HG03066 (cell line): Measurements from ENCODE around the gene HRH1.
"Not testable (repeated sequence)": the region's sequence is repeated elsewhere in the genome, so short reads cannot be mapped to it uniquely, and the experiment has no call there.

Experiments
- ATAC-seq: cut with Tn5 transposase; IDR thresholded peaks from one replicate; pipeline ENCODE4 v1.9.1; 2021; ENCODE audit warnings: low read depth; ENCODE audit not compliant: unreplicated experiment

HRH1 gene

DNA sequence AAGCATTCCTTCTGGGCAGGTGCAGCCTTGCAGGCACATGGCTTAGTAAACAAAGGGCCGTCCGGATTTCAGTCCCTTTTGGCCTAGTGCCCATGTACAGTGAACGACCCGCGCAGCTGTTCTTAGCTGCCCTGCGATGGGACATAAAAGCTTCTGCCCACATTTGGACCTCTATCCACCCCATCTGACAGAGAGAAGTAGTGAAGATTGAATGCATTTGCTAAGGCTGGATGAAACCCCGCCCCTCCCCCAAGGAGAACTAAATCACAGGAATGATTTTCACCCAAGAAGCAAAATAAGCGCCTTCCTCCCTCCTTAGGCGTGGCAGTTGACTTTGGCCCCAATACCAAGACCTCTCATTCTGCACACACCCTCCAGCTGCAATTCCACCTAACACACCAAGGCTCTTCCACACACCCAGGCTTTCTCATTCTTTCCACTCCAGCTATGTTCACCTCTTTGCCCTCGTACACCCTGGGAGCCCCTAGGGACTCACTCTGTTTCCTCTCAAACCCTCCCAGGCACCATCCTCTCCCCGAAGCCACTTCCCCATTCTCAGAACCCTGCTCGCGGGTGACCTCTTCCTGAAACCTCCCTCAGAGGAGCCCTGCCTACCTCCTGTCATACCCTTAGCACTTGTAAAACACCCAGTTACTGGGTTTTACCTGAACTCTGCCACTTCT lies 14.1 kb upstream of the HRH1 start:
- peak; percentile 97 for ATAC-seq

GRCh38 chr3:11140713-11141104 lies 13.6 kb upstream of the HRH1 start:
- ATAC-seq, result peak; percentile 12

DNA sequence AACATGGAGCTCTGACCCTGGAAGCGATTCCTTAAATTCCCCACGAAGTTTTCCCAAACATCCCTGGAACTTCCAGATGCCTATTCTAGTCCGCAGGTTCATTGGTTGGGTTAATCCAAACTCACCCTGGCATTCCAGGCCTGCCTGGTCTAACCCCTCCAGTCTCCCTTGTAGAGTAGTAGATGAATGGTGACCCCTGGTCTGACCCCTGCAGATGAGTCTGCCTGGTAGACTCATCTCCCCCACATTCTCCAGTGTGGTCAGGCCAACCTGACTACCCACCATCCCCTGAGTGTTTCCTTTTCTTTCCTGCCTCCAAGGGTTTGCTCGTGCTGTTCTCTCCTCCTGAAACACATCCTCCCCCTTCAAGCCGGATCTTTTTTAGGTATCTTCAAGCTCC lies 10.8 kb upstream of the HRH1 start:
- ATAC-seq, result no peak

GRCh38 chr3:11144996-11145395 lies 9.3 kb upstream of the HRH1 start:
- no peak for ATAC-seq

DNA sequence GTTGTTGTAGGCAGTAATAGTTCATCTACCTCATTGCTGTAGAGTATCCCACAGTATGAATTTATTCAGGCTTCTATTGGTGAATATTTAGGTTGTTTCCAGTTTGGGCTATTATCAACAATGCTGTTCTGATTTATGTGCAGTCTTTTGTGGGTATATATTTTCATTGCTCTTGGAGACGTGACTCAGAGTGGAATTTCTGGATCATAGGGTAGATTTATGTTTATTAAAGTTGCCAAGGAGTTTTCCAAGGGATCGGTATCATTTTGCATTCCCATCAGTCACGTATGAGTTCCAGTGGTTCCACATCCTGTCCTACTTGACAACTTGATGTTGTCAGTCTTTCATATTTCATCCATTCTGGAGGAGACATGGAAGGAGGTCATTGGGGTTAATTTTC lies 8.4 kb upstream of the HRH1 start:
- ATAC-seq, result no peak

GRCh38 chr3:11146773-11147660 lies 7.3 kb upstream of the HRH1 start:
- no peak for ATAC-seq

- ATAC-seq, result no peak
These were observed 4.0 kb upstream of the HRH1 start for GRCh38 chr3:11150256-11150655.

- ATAC-seq, result no peak
These were observed 2.0 kb upstream of the HRH1 start for GRCh38 chr3:11152301-11152700.

GRCh38 chr3:11154953-11155325 lies 646 bp downstream of the HRH1 start:
- ATAC-seq, result no peak

DNA sequence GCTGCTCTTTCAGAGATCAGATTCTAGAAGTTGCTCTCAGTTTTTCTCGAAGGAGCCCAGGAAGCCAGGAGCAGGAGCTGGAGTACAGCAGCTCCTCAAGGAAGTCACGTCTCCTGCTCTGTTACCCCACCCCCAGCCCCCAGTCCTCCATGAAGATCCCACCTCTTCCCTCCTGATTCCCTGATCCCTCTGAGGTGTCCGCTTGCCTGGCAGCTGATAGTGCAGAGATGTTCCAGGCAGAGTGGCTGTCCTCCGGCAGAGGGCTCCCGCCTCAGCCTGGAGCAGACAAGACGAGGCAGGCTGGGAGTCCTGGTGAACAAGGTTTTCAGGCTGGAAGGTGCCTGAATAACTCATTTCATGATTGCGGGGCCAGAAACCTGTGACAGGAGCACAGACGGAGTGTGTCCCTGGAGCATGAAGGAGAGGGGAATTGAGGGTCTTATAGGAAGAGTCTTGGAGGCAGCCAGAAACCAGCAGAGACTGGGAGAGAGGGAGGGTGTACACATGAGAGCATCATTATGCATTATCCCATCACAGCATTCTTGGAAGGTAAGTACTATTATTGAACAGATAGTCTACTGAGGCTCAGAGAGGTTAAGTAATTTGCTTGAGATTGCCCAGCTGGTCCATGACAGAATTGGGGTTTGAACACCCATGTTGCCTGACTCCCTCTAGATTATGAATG lies 1.2 kb downstream of the HRH1 start:
- ATAC-seq, result no peak

GRCh38 chr3:11156026-11156410 lies 1.7 kb downstream of the HRH1 start:
- no peak for ATAC-seq

- ATAC-seq, result no peak
These were observed 3.1 kb downstream of the HRH1 start for GRCh38 chr3:11157421-11157820.

DNA sequence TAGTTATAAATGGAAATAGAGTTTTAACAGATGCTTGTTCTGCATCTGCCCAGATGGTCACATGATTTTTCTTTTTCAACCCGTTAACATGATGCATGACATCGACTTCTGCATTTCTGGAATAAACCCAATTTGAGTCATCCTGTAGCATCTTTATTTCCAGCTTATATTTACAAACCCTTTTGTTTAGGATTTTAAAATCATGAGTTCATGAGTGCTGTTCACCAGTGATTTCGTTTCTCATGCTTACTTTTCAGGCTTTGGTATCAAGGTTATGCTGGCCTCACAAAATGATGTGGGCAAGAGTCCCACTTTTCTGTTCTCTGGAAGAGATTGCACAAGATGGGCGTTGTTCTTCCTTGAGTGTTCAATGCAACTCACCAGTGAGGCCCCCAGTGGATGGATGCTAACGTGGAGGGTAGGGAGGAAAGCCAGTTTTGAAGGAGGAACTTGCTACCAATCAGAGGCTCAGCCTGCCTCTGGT lies 5.2 kb downstream of the HRH1 start:
- ATAC-seq, result no peak

GRCh38 chr3:11161666-11162065 lies 7.4 kb downstream of the HRH1 start:
- ATAC-seq, result no peak

DNA sequence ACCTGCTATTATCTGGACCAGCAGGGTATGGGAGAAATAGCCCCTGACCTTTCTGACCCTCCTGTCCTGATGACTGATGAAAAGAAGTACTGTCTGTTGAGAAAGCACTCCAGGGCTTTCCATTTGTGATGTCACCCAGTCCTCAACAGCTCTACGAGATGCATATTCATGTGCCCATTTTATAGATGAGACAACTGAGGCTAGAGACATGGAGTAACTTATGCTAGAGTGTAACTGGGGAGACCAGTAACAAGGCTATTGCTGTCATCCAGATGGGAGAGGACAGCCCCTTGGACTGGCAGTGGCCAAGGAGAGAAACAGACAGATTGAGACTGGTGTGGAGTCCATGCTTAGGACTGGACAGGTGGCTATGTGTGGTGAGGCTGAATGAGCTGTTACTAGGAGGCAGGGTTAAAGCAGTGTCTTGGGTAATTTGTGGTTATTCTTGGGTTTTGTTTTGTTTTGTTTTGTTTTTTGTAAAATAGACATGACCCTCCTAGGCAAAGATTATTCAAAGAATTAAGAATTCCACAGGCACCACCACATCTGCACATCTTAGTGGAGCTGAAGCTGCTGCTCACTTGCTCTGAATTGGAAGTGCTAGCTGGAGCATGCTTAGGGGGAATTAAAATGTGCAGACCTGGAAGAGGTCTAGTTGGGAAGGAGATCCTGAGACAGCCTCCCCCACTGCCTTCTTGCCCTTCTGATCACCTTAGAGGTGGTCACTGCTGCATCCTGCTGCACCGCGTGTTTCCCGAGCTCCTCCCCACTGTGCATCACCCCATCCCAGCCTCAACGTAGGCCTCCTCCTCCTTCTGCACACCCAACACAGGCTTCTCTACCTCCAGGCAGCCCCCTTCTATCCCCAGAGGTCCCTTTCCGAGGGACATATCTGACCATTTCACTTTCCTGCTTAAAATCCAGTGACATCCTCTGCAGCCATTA lies 8.4 kb downstream of the HRH1 start:
- no peak for ATAC-seq

DNA sequence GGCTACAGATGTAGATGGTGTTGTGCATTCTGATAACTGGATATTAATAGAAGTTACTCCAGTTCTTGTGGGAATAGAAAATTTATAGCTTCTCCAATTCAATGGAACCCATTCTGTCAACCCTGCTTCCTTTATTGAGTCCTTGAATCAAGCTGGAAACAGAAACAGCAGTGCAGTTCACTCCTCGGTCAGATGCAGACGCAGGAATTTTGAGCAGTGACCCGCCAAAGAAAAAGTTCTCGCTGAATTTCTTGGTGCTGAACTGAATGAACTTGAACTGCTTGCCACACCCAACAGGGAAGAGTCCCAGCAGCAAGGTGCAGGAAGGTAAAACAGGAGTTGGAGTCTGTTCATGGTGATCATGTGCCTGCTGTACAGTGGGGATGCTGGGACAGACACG lies 10.3 kb downstream of the HRH1 start:
- no peak for ATAC-seq

GRCh38 chr3:11165476-11165875 lies 11.2 kb downstream of the HRH1 start:
- ATAC-seq, result no peak

DNA sequence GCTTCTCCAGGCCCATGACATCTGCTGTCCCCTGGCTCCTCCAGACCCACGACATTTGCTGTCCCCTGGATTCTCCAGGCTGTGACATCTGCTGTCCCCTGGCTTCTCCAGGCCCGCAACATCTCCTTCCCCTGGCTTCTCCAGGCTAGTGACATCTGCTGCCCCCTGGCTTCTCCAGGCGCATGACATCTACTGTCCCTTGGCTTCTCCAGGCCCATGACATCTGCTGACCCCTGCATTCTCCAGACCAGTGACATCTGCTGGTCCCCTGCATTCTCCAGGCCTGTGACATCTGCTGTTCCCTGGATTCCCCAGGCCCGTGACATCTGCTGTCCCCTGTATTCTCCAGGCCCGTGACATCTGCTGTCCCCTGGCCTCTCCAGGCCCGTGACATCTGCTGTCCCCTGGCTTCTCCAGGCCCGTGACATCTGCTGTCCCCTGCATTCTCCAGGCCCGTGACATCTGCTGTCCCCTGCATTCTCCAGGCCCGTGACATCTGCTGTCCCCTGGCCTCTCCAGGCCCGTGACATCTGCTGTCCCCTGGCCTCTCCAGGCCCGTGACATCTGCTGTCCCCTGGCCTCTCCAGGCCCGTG lies 12.6 kb downstream of the HRH1 start:
- ATAC-seq, result not testable (repeated sequence)

- ATAC-seq, result no peak
These were observed 13.3 kb downstream of the HRH1 start for GRCh38 chr3:11167590-11167989.

DNA sequence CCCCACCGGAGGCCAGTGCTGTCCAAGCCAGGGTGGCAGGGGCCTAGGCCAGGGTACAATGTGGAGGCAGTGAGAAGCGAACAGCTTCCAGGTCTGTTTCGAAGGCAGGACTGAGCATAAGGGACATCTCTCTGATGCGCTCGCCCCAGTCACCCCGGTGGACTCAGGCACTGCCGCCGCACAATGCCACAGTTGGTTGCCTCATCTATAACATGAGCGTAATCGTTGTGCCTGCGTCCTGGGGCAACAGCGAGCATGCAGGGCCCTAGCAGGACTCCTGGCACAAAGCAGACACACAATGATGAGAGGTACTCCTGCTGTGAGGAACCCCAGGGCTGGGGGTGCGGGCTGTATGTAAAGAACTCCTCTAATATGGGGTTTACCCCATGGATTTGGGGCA lies 14.1 kb downstream of the HRH1 start:
- no peak for ATAC-seq
